NB4 (cell line): ENCODE measurements around the gene KHDRBS1.
"Not testable (repeated sequence)": the region's sequence is repeated elsewhere in the genome, so short reads cannot be mapped to it uniquely, and the experiment has no call there.

Experiments used
- DNase-seq: peaks from one replicate; pipeline ENCODE4 v3.0.0; 2010; ENCODE audit warnings: low read depth
- H3K4me3 ChIP-seq: one replicate; pipeline ENCODE4 v1.5.1; 2011; ENCODE audit warnings: mild to moderate bottlenecking, low read depth, low read length, moderate library complexity
- MYC ChIP-seq: IDR thresholded peaks from 2 replicates; pipeline ENCODE4 v1.6.1; 2011; ENCODE audit warnings: low read depth, low read length
- POLR2A ChIP-seq: IDR thresholded peaks from 2 replicates; pipeline ENCODE4 v1.6.1; 2011; ENCODE audit warnings: mild to moderate bottlenecking; ENCODE audit not compliant: insufficient read length; ENCODE audit errors: extremely low read depth
- TF ChIP-seq, protein P1 (sequence below): IDR thresholded peaks from one replicate; pipeline ENCODE4 v1.5.1; 2012; ENCODE audit warnings: low read depth, low read length
- TF ChIP-seq, protein P2 (sequence below): IDR thresholded peaks from 2 replicates; pipeline ENCODE4 v1.6.1; 2011; ENCODE audit warnings: low read depth, low read length

The KHDRBS1 gene

DNA sequence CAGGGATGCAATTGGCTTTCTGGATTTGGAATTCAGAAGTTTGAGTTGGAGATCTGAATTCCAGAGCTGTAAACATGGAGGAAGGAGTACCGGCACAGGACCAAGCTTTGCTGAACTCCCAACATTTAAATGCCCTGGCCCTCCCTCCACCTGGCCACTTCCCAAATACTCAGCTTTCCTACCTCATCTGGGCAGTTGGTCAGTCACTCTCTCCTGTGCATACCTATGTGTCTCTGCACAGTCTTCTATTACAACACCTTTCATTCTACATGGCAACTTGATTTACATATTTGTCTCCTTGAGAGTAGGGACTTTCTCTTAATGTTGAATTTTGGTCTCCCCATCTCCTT lies 6.1 kb upstream of the KHDRBS1 start:
- no peak overlapping the region for H3K4me3 ChIP-seq
- DNase-seq, result no peak
- TF ChIP-seq, protein P1, sequence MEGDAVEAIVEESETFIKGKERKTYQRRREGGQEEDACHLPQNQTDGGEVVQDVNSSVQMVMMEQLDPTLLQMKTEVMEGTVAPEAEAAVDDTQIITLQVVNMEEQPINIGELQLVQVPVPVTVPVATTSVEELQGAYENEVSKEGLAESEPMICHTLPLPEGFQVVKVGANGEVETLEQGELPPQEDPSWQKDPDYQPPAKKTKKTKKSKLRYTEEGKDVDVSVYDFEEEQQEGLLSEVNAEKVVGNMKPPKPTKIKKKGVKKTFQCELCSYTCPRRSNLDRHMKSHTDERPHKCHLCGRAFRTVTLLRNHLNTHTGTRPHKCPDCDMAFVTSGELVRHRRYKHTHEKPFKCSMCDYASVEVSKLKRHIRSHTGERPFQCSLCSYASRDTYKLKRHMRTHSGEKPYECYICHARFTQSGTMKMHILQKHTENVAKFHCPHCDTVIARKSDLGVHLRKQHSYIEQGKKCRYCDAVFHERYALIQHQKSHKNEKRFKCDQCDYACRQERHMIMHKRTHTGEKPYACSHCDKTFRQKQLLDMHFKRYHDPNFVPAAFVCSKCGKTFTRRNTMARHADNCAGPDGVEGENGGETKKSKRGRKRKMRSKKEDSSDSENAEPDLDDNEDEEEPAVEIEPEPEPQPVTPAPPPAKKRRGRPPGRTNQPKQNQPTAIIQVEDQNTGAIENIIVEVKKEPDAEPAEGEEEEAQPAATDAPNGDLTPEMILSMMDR, result no peak
- no peak for TF ChIP-seq POLR2A
- no peak for TF ChIP-seq MYC
- TF ChIP-seq, protein P2, sequence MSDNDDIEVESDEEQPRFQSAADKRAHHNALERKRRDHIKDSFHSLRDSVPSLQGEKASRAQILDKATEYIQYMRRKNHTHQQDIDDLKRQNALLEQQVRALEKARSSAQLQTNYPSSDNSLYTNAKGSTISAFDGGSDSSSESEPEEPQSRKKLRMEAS, result no peak

DNA sequence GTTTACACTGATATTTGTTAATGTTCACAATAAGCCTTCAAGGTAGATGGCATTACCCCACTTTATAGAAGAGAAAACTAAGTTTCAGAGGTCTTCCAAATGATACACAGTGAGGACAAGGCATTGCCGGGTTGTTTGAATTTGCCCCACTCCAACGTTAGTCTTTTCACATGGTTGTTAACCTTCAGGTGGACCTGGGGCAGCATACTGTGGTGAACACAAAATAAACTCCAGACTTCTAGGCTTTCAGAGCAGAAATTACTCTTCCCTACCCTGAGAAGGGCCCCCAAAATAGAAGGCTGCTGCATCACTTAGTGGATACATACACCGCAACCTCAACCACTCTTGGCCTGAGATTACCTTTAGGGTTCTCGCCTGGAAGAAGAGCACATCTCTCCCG lies 3.4 kb upstream of the KHDRBS1 start:
- no peak for DNase-seq
- H3K4me3 ChIP-seq, result no peak overlapping the region
- TF ChIP-seq, protein P1, result no peak
- TF ChIP-seq MYC (no peak), POLR2A (no peak)
- TF ChIP-seq, protein P2, result no peak

DNA sequence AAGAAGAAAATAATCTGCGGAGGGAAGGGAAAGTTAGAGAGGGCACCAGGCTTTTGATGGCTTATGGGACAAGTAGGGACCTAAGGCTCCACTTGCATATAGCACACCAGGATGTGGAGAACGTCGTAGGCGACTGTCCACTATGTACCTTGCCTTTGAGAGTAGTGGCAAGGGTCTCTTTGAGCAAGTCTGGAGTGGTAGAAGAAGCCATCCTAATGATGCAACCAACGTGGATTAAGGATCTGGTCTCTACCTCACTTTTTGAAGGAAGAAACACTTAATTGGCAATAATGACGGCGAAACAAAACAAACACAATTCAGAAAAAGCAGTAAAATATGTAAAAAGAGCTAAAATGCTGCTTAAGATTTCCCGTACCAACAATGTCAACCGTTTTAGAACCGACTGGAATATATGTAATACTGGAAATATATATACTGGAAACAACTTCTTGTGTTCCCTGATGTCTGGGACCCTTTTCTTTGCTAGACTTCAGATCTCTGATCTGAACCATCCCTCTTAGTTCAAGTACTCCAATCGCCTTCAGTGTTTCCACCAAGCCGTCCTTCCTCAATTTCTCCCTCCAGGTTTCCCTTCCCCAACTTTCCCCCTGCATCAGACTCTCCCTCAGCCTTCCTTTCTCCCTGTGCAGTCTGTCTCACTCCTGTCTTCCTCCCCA lies 821 bp upstream of the KHDRBS1 start:
- TF ChIP-seq MYC, result no peak
- peak; percentile 3 for TF ChIP-seq POLR2A
- DNase-seq, result peak; percentile 22
- H3K4me3 ChIP-seq, result peak overlapping the region; percentile 79

DNA sequence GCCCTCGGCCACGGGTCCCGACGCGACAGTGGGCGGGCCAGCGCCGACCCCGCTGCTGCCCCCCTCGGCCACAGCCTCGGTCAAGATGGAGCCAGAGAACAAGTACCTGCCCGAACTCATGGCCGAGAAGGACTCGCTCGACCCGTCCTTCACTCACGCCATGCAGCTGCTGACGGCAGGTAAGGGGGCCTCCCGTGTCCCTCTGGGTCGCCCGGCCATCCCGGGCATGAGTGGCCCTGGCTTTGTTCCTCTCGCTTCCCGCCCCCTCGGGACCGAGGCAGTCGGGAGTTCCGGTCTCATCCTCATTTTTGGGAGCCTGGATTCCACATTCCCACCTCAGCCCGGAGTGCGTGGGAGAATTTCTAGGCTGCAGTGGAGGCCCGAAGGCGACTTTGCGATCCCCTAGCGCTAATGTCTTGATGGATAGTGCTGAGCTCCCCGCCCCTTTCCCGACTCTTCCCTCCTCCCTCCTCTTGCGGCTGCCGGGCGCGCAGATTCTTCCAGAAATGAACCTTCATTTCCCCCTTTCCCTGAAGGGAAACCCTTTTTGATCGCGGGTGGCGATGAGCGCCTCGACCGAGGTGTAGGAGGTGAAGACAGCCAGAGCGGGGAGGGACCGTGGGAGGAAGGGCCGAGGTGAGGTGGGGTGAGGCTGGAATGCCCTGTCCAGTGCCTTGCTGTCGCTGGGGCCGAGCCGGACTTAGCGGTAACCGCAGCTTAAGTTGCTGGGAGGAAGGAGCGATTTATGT lies 705 bp downstream of the KHDRBS1 start:
- TF ChIP-seq, protein P2, result 0 out of 2 replicates have a peak, but pooled peaks have one; percentile 13
- no peak for TF ChIP-seq POLR2A
- TF ChIP-seq MYC, result no peak
- peak overlapping the region; percentile 91 for H3K4me3 ChIP-seq
- peak; percentile 58 for DNase-seq

DNA sequence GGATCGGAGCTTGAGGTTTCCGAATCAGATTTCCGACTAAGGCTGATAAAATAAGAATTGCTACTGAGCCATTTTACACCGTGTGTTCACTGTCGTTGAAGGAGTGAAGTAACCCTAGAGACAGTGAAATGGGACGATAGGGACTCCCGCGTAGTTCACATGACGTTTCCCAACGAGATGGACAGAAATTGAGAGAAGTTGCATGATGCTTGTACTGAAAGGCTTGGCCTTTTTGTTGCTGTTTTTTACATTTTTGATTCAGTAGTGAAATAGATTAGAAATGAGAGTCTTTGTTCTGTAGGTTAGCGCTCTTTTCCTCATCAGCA lies 1.2 kb downstream of the KHDRBS1 start:
- DNase-seq, result no peak
- TF ChIP-seq POLR2A, result no peak
- TF ChIP-seq, protein P1, result no peak
- no peak for TF ChIP-seq MYC
- TF ChIP-seq, protein P2, result no peak

DNA sequence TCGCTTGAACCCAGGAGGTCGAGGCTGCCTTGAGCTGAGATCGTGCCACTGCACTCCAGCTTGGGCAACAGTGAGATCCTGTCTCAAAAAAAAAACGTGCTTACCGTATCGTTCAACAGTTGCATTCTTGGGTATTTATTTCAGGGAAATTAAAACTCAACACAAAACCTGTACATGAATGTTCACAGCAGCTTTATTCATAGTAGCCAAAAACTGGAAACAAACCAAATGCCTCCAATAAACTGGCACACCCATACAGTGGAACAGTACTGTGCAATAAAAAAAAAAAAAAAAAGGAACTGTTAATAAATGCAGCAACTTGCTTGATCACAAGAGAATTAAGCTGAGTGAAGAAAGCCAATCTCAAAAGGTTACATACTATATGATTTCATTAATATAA lies 6.7 kb downstream of the KHDRBS1 start:
- no peak overlapping the region for H3K4me3 ChIP-seq
- TF ChIP-seq, protein P1, result no peak
- no peak for TF ChIP-seq POLR2A
- no peak for TF ChIP-seq MYC
- no peak for DNase-seq

More for the DNA sequence above, 1.2 kb downstream of the KHDRBS1 start:
- H3K4me3 ChIP-seq, result peak overlapping the region; percentile 91

DNA sequence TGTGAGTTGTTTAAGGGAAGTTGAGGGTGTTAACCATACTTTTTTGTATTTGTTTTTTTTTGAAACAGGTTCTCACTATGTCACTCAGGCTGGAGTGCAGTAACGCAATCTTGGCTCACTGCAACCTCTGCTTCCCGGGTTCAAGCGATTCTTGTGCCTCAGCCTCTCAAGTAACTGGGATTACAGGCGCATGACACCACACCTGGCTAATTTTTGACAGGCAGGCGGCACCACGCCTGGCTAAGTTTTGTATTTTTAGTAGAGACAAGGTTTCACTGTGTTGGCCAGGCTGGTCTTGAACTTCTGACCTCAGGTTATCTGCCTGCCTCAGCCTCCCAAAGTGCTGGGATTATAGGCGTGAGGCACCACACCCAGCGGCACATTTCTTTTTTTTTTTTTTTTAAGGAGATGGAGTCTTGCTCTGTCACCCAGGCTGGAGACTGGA lies 7.9 kb downstream of the KHDRBS1 start:
- not testable (repeated sequence) for H3K4me3 ChIP-seq, DNase-seq
